Activated CD4-positive, alpha-beta T cell treated with anti-CD3 and anti-CD28 coated beads for 36 hours (primary cell): ENCODE data around the gene ABCC4. TPM values are rescaled to one million over a fixed set of nuclear protein-coding genes. Genes with fewer than 3 reads are reported as not detected.
"Not testable (repeated sequence)": the region's sequence is repeated elsewhere in the genome, so short reads cannot be mapped to it uniquely, and the experiment has no call there.

Experiments
- ATAC-seq: fragments of 200-7000 bp; cut with Tn5 transposase; one replicate; pipeline ENCODE4 v1.10.0; 2021; ENCODE audit warnings: mild to moderate bottlenecking, moderate library complexity
- CTCF ChIA-PET: fragments of 350-600 bp; sonication (Branson Sonifier 250); formaldehyde crosslinking; loops from one replicate; lab custom pipeline; 2021; ENCODE audit warnings: antibody characterized with exemption; lab: Charles Lee
- POLR2A ChIA-PET: fragments of 350-600 bp; sonication (Branson Sonifier 250); formaldehyde crosslinking; loops from one replicate; lab custom pipeline; 2021; ENCODE audit warnings: antibody characterized with exemption, inconsistent platforms; lab: Charles Lee
- DNase-seq: peaks from one replicate; pipeline ENCODE4 v3.0.0-alpha.2; 2020
- H3K27ac Mint-ChIP-seq: one replicate; pipeline ENCODE4 v1.8.0; 2021; ENCODE audit warnings: mixed read lengths
- H3K27me3 Mint-ChIP-seq: one replicate; pipeline ENCODE4 v1.8.0; 2021; ENCODE audit warnings: mixed read lengths
- H3K36me3 Mint-ChIP-seq: one replicate; pipeline ENCODE4 v1.8.0; 2021; ENCODE audit warnings: low read depth, mixed read lengths
- H3K4me1 Mint-ChIP-seq: one replicate; pipeline ENCODE4 v1.8.0; 2021; ENCODE audit warnings: mixed read lengths
- H3K4me3 Mint-ChIP-seq: one replicate; pipeline ENCODE4 v1.8.0; 2021; ENCODE audit warnings: mild to moderate bottlenecking, moderate library complexity, mixed read lengths
- H3K9me3 Mint-ChIP-seq: one replicate; pipeline ENCODE4 v1.8.0; 2021; ENCODE audit warnings: low read depth, mixed read lengths
- intact Hi-C, 2 experiments: fragments of 100-400 bp; cut with DNase I in 1 of 2; cut with micrococcal nuclease in 1 of 2; formaldehyde crosslinking; loops; one replicate each; pipeline versions ENCODE4 v1.14.2 to v1.15.1; 2022 to 2024; cut with DNase I, micrococcal nuclease
- total RNA-seq, 2 experiments: library from RNA; stranded (reverse); gene quantifications; one replicate each; pipeline ENCODE4 v1.2.3, GENCODE V29; 2021

ABCC4 gene
- total RNA-seq, 2 experiments from 2014 or later = 9.0 to 9.5 TPM

GRCh38 chr13:95193509-95194230 is 107.6 kb downstream of the ABCC4 start:
- peaks cover 12% of the 10 kb centered on the region for H3K36me3 Mint-ChIP-seq

GRCh38 chr13:95192998-95193397 is 108.3 kb downstream of the ABCC4 start:
- Mint-ChIP-seq H3K4me1 (peaks cover 10% of the 10 kb centered on the region), H3K27me3 (no peaks in the 10 kb centered on the region), H3K27ac (no peak overlapping the region), H3K4me3 (no peak overlapping the region), H3K36me3 (peaks cover 10% of the 10 kb centered on the region), H3K9me3 (no peaks in the 10 kb centered on the region)
- ChIA-PET POLR2A (no interaction called here), CTCF (interaction anchor here (1.7 to 7.0 kb wide), 3 partner anchors 188 to 212 kb away, joined by 5 to 122 read pairs (median 36); no protein-coding TSS in a partner anchor)
- intact Hi-C loops = loop anchor here in 1 of 2 experiments (5.0 kb wide), 1 partner anchor 639 kb away; no protein-coding TSS in a partner anchor
- DNase-seq (no peak), ATAC-seq (no peak)

More at GRCh38 chr13:95193509-95194230, 107.6 kb downstream of the ABCC4 start:
- ChIA-PET POLR2A (no interaction called here), CTCF (interaction anchor here (1.4 to 7.0 kb wide), 3 partner anchors 188 to 211 kb away, joined by 6 to 122 read pairs (median 36); no protein-coding TSS in a partner anchor)
- Mint-ChIP-seq H3K27ac (no peak overlapping the region), H3K4me1 (peaks cover 8% of the 10 kb centered on the region), H3K4me3 (no peak overlapping the region), H3K9me3 (peaks cover 2% of the 10 kb centered on the region), H3K27me3 (no peaks in the 10 kb centered on the region)
- intact Hi-C loops = loop anchor here in 1 of 2 experiments (5.0 kb wide), 1 partner anchor 639 kb away; no protein-coding TSS in a partner anchor
- ATAC-seq = no peak
- DNase-seq = no peak

GRCh38 chr13:95192564-95192945 is 108.7 kb downstream of the ABCC4 start:
- POLR2A ChIA-PET, H3K4me1 Mint-ChIP-seq, H3K4me3 Mint-ChIP-seq, H3K27ac Mint-ChIP-seq, ATAC-seq, DNase-seq, H3K9me3 Mint-ChIP-seq, H3K27me3 Mint-ChIP-seq: not testable (repeated sequence)
- peaks cover 10% of the 10 kb centered on the region for H3K36me3 Mint-ChIP-seq
- intact Hi-C loops = loop anchor here in 1 of 2 experiments (5.0 kb wide), 1 partner anchor 640 kb away; no protein-coding TSS in a partner anchor
- CTCF ChIA-PET = interaction anchor here (0.6 to 7.0 kb wide), 13 partner anchors 9 to 478 kb away, joined by 3 to 122 read pairs (median 4); no protein-coding TSS in a partner anchor

- intact Hi-C loops = loop anchor here (1.0 to 5.0 kb wide), 2 partner anchors 286 to 640 kb away; no protein-coding TSS in a partner anchor
- Mint-ChIP-seq H3K36me3 (peaks cover 10% of the 10 kb centered on the region), H3K27me3 (no peaks in the 10 kb centered on the region), H3K4me3 (no peak overlapping the region), H3K9me3 (no peaks in the 10 kb centered on the region), H3K27ac (no peak overlapping the region), H3K4me1 (peaks cover 9% of the 10 kb centered on the region)
- CTCF ChIA-PET = interaction anchor here (0.6 to 7.0 kb wide), 28 partner anchors 10 to 478 kb away, joined by 3 to 122 read pairs (median 3); partner anchors contain the start of gene ABCC4
- ATAC-seq (peak; percentile 91), DNase-seq (peak; percentile 85)
- POLR2A ChIA-PET = no interaction called here
These were observed 109.3 kb downstream of the ABCC4 start for GRCh38 chr13:95191821-95192563.

- H3K36me3 Mint-ChIP-seq = peaks cover 17% of the 10 kb centered on the region
- no peak overlapping the region for H3K27ac Mint-ChIP-seq
- no peak for DNase-seq
- H3K9me3 Mint-ChIP-seq = peaks cover 1% of the 10 kb centered on the region
- ChIA-PET CTCF (interaction anchor here (0.8 to 7.0 kb wide), 6 partner anchors 9 to 223 kb away, joined by 3 to 122 read pairs (median 10); no protein-coding TSS in a partner anchor), POLR2A (no interaction called here)
- H3K4me1 Mint-ChIP-seq = peaks cover 48% of the 10 kb centered on the region
- intact Hi-C loops = loop anchor here (5.0 to 10.0 kb wide), 3 partner anchors 114 to 523 kb away; partner anchors contain the start of gene ABCC4 (in 1 of the 2)
- no peak overlapping the region for H3K4me3 Mint-ChIP-seq
- no peaks in the 10 kb centered on the region for H3K27me3 Mint-ChIP-seq
- ATAC-seq = no peak
These were observed 113.1 kb downstream of the ABCC4 start for GRCh38 chr13:95188128-95188527.

- H3K4me1 Mint-ChIP-seq = peaks cover 62% of the 10 kb centered on the region
- H3K4me3 Mint-ChIP-seq = peak overlapping the region; percentile 42
- ATAC-seq (peak; percentile 66), DNase-seq (peak; percentile 61)
- POLR2A ChIA-PET = interaction anchor here (0.7 kb wide), 1 partner anchor 39 kb away, joined by 4 read pairs; no protein-coding TSS in a partner anchor
- peaks cover 4% of the 10 kb centered on the region for H3K9me3 Mint-ChIP-seq
- peak overlapping the region; percentile 88 for H3K27ac Mint-ChIP-seq
- CTCF ChIA-PET = no interaction called here
- intact Hi-C loops = loop anchor here (1.0 to 10.0 kb wide), 4 partner anchors 116 to 521 kb away; partner anchors contain the start of gene ABCC4 (in 1 of the 2)
- no peaks in the 10 kb centered on the region for H3K27me3 Mint-ChIP-seq
- H3K36me3 Mint-ChIP-seq = peaks cover 24% of the 10 kb centered on the region
These were observed 115.4 kb downstream of the ABCC4 start for GRCh38 chr13:95185851-95186250.

- H3K36me3 Mint-ChIP-seq = peaks cover 29% of the 10 kb centered on the region
- ChIA-PET POLR2A (no interaction called here), CTCF (interaction anchor here (1.6 kb wide), 1 partner anchor 219 kb away, joined by 4 read pairs; no protein-coding TSS in a partner anchor)
- H3K27ac Mint-ChIP-seq = peak overlapping the region; percentile 88
- H3K9me3 Mint-ChIP-seq = peaks cover 8% of the 10 kb centered on the region
- no peak for ATAC-seq
- DNase-seq = no peak
- no peaks in the 10 kb centered on the region for H3K27me3 Mint-ChIP-seq
- intact Hi-C loops = loop anchor here (5.0 to 10.0 kb wide), 3 partner anchors 117 to 521 kb away; partner anchors contain the start of gene ABCC4 (in 1 of the 2)
- peaks cover 66% of the 10 kb centered on the region for H3K4me1 Mint-ChIP-seq
- no peak overlapping the region for H3K4me3 Mint-ChIP-seq
These were observed 115.9 kb downstream of the ABCC4 start for GRCh38 chr13:95185311-95185710.

- Mint-ChIP-seq H3K9me3 (peaks cover 14% of the 10 kb centered on the region), H3K4me3 (peak overlapping the region; percentile 3), H3K36me3 (peaks cover 38% of the 10 kb centered on the region), H3K4me1 (peaks cover 65% of the 10 kb centered on the region), H3K27ac (peak overlapping the region; percentile 88), H3K27me3 (no peaks in the 10 kb centered on the region)
- intact Hi-C loops = loop anchor here (1.0 to 10.0 kb wide), 4 partner anchors 133 to 767 kb away; no protein-coding TSS in a partner anchor
- DNase-seq (peak; percentile 32), ATAC-seq (peak; percentile 75)
- ChIA-PET CTCF (interaction anchor here (0.7 to 1.6 kb wide), 2 partner anchors 220 to 700 kb away, joined by 3 to 4 read pairs; no protein-coding TSS in a partner anchor), POLR2A (no interaction called here)
These were observed 116.9 kb downstream of the ABCC4 start for GRCh38 chr13:95184317-95184716.

- Mint-ChIP-seq H3K4me1 (peaks cover 66% of the 10 kb centered on the region), H3K27me3 (no peaks in the 10 kb centered on the region), H3K9me3 (peaks cover 23% of the 10 kb centered on the region), H3K36me3 (peaks cover 47% of the 10 kb centered on the region), H3K27ac (no peak overlapping the region), H3K4me3 (no peak overlapping the region)
- POLR2A ChIA-PET = no interaction called here
- CTCF ChIA-PET = interaction anchor here (0.6 to 1.9 kb wide), 6 partner anchors 10 to 1997 kb away, joined by 3 to 5 read pairs (median 3); no protein-coding TSS in a partner anchor
- DNase-seq (no peak), ATAC-seq (no peak)
- intact Hi-C loops = loop anchor here (5.0 to 10.0 kb wide), 3 partner anchors 518 to 765 kb away; no protein-coding TSS in a partner anchor
These were observed 118.5 kb downstream of the ABCC4 start for GRCh38 chr13:95182570-95183265.

GRCh38 chr13:95181586-95181985 is 119.7 kb downstream of the ABCC4 start:
- intact Hi-C loops = loop anchor here (1.0 to 10.0 kb wide), 4 partner anchors 131 to 764 kb away; no protein-coding TSS in a partner anchor
- H3K4me1 Mint-ChIP-seq = peaks cover 73% of the 10 kb centered on the region
- ChIA-PET CTCF (interaction anchor here (1.5 to 1.9 kb wide), 2 partner anchors 199 to 223 kb away, joined by 4 to 5 read pairs; no protein-coding TSS in a partner anchor), POLR2A (interaction anchor here (0.6 kb wide), 1 partner anchor 109 kb away, joined by 3 read pairs; no protein-coding TSS in a partner anchor)
- no peak overlapping the region for H3K4me3 Mint-ChIP-seq
- H3K27ac Mint-ChIP-seq = peak overlapping the region; percentile 14
- no peaks in the 10 kb centered on the region for H3K27me3 Mint-ChIP-seq
- peaks cover 53% of the 10 kb centered on the region for H3K36me3 Mint-ChIP-seq
- DNase-seq = no peak
- H3K9me3 Mint-ChIP-seq = peaks cover 23% of the 10 kb centered on the region
- peak; percentile 45 for ATAC-seq
